ENCODE data around the gene DCANP1. TPM values are rescaled to one million over a fixed set of nuclear protein-coding genes. Genes with fewer than 3 reads are reported as not detected.

The DCANP1 gene
- total and polyA plus RNA-seq, 9 of the 15 experiments (the other 6 are each of a cell fraction or from before 2014, with no cell fraction given) = not detected

DNA sequence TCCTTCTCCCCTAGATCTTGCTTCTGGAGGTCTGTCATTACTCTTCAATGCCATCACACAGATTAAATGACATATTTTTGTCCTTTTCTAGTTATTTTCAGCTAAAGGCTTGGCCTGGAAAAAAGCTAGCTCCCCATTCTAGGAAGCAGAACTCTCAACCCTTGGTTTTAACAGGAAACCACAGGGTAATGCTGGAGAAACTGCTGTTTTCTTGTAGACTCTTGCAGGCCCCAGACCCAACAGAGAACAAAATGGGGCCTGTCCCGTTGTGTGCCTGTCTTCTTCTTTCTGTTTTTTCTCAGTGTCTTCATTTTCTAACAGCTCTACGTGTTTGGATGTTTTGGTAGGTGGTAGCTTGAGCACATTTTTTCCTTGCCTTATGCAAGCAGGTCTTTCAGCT lies 21.5 kb downstream of the DCANP1 start:
- no peaks in the 10 kb centered on the region for H3K27me3 ChIP-seq (ENCODE audit: control insufficient read depth in 2 of 2, insufficient read depth in 2 of 2, low read length in 2 of 2)
- ChIA-PET POLR2A (interaction anchor here (0.5 to 1.7 kb wide), 9 partner anchors 8 to 1423 kb away, joined by 3 to 9 read pairs (median 3); no protein-coding TSS in a partner anchor), CTCF (ENCODE audit: low intra/inter-chr PET ratio) (no interaction called here)
- DNase-seq (ENCODE audit: extremely low read depth in 1 of 4, low spot score in 3 of 4) (no peak), FAIRE-seq (no peak), ATAC-seq (no peak)
- no peaks in the 10 kb centered on the region for H3K79me2 ChIP-seq (ENCODE audit: control insufficient read depth, insufficient read depth, low read length)
- no peaks in the 10 kb centered on the region for H3K9me1 ChIP-seq (ENCODE audit: control insufficient read depth, insufficient read depth, low read length)
- in situ Hi-C loops (cut with MboI) (no loop called here), intact Hi-C loops (cut with micrococcal nuclease) (loop anchor here (5.0 to 10.0 kb wide), 3 partner anchors 43 to 221 kb away; no protein-coding TSS in a partner anchor)
- peaks cover 0 to 11% of the 10 kb centered on the region in 2 experiments; a peak in 3 of 5 replicates for H3K4me1 ChIP-seq (replicated peaks in 1 of 2; ENCODE audit: control insufficient read depth in 2 of 2, insufficient read depth in 2 of 2, low read length in 2 of 2)
- TF ChIP-seq, protein P1, sequence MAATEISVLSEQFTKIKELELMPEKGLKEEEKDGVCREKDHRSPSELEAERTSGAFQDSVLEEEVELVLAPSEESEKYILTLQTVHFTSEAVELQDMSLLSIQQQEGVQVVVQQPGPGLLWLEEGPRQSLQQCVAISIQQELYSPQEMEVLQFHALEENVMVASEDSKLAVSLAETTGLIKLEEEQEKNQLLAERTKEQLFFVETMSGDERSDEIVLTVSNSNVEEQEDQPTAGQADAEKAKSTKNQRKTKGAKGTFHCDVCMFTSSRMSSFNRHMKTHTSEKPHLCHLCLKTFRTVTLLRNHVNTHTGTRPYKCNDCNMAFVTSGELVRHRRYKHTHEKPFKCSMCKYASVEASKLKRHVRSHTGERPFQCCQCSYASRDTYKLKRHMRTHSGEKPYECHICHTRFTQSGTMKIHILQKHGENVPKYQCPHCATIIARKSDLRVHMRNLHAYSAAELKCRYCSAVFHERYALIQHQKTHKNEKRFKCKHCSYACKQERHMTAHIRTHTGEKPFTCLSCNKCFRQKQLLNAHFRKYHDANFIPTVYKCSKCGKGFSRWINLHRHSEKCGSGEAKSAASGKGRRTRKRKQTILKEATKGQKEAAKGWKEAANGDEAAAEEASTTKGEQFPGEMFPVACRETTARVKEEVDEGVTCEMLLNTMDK (IDR thresholded peaks at IDR 0.05; ENCODE audit: borderline replicate concordance, insufficient read depth, low read depth, low read length, poor library complexity, severe bottlenecking) = no peak
- no peak for TF ChIP-seq RNF2 (IDR thresholded peaks at IDR 0.05)
- TF ChIP-seq EP300 (IDR thresholded peaks at IDR 0.05; ENCODE audit: low read length) = no peak
- TF ChIP-seq DNMT1 (IDR thresholded peaks at IDR 0.05) = no peak
- TF ChIP-seq, protein P2, sequence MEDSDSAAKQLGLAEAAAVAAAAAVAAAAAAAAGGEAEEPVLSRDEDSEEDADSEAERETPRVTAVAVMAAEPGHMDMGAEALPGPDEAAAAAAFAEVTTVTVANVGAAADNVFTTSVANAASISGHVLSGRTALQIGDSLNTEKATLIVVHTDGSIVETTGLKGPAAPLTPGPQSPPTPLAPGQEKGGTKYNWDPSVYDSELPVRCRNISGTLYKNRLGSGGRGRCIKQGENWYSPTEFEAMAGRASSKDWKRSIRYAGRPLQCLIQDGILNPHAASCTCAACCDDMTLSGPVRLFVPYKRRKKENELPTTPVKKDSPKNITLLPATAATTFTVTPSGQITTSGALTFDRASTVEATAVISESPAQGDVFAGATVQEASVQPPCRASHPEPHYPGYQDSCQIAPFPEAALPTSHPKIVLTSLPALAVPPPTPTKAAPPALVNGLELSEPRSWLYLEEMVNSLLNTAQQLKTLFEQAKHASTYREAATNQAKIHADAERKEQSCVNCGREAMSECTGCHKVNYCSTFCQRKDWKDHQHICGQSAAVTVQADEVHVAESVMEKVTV (CRISPR knock-in tag; IDR thresholded peaks at IDR 0.05) = no peak
- no peak for TF ChIP-seq SOX6 (IDR thresholded peaks at IDR 0.05)
- peaks cover 11% of the 10 kb centered on the region for H3K9me3 ChIP-seq (replicated peaks; ENCODE audit: control insufficient read depth, insufficient read depth, low read depth, low read length)
- peak overlapping the region; percentile 5; the same call in 1 of the 2 replicates for H2AFZ ChIP-seq (ENCODE audit: low read depth, low read length)
- no peak overlapping the region for H3K9ac ChIP-seq (ENCODE audit: insufficient read depth in 1 of 2, low read depth in 2 of 2, low read length in 2 of 2)
- WGBS (ENCODE audit: insufficient coverage, low coverage, missing lambda C conversion rate) = 38% methylated on average over 2 of the region's 2 CpGs
- no peaks in the 10 kb centered on the region for H3K36me3 ChIP-seq (ENCODE audit: control insufficient read depth, insufficient read depth, low read length)
- no peak overlapping the region for H3K4me3 ChIP-seq
- no TSS peak for BruUV-seq (replicated peaks)
- no peak overlapping the region for H3K27ac ChIP-seq (ENCODE audit: extremely low read depth, low read depth, low read length)
- no peak overlapping the region for H3K4me2 ChIP-seq (ENCODE audit: insufficient read depth, low read length)
- no peaks in the 10 kb centered on the region for H4K20me1 ChIP-seq (replicated peaks; ENCODE audit: control insufficient read depth, insufficient read depth, low read length)
